Erythroblast (primary cell): Measurements from ENCODE around the gene LDLR.

ENCODE experiments used
- GATA1 ChIP-seq: IDR thresholded peaks from 2 replicates; pipeline ENCODE4 v1.6.1; 2011; ENCODE audit warnings: low read depth, mild to moderate bottlenecking, control low read depth, low read length, moderate library complexity
- POLR2A ChIP-seq: IDR thresholded peaks from 2 replicates; pipeline ENCODE4 v1.6.1; 2011; ENCODE audit warnings: mild to moderate bottlenecking, low read length

GRCh38 chr19:11127905-11128304 is 38.6 kb downstream of the LDLR start:
- TF ChIP-seq POLR2A, result no peak
- no peak for TF ChIP-seq GATA1
